HG03064 (cell line): ENCODE data around the gene ADARB2.

Experiments used
- ATAC-seq: cut with Tn5 transposase; IDR thresholded peaks from one replicate; pipeline ENCODE4 v1.9.1; 2021; ENCODE audit warnings: low read depth; ENCODE audit not compliant: unreplicated experiment

Gene ADARB2

DNA sequence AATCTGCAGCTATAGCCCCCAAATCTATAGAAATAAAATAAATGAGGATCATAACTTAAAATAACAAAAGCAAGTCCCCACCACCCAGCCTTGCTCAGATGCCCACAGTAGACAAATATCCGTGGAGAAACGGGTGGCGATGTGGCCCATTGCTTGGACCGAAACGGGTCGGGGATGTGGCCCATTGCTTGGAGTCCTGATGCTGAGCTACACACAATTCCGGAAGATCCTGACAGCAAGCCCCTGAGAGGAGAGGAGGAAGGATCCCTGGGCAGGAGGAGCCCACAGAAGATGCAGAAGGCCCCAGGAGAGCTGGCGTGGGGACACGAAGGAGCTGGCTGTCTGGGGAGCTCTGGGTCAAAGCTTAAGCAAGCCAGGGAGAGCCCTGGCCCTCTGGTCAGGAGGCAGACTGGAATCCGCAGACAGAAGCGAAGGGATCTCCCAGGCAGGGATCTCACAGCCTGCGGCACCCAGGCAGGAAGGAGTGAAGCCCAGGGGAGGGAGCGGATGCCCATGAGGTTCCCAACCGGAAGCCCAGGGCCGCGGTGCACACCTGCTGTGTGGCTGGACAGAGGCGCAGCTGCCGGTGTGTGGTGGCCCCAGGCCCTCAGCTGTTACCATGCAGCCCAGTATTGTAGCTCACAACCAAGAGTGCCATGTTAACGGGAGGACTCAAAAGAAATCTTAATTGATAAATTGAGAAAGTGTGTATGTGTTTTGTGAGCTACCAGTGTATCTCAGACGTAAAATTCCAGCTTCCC lies 138.8 kb downstream of the ADARB2 start:
- ATAC-seq: no peak

DNA sequence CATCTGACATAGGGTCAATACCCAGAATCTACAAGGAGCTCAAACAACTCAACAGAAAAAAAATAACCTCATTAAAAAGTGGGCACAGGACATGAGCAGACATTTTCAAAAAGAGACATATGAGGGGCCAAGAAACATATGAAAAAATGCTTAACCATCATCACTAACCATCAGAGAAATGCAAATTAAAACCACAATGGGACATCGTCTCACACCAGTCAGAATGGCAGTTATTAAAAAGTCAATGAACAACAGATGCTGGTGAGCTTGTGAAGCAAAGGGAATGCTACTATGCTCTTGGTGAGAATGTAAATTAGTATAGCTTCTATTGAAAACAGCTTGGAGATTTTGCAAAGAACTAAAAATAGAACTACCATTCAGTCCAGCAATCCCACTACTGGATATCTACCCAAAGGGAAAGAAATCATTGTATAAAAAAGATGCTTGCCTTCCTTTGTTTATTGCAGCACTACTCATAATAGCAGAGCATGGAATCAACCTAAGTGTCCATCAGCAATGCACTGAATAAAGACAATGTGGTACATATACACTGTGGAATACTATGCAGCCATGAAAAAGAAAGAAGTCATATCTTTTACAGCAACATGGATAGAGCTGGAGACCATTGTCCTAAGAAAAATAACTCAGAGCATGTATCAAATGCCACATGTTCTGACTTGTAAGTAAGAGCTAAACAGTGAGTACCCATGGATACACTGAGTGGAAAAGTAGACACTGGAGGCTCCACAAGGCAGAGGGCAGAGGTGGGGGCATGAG lies 139.8 kb downstream of the ADARB2 start:
- no peak for ATAC-seq

DNA sequence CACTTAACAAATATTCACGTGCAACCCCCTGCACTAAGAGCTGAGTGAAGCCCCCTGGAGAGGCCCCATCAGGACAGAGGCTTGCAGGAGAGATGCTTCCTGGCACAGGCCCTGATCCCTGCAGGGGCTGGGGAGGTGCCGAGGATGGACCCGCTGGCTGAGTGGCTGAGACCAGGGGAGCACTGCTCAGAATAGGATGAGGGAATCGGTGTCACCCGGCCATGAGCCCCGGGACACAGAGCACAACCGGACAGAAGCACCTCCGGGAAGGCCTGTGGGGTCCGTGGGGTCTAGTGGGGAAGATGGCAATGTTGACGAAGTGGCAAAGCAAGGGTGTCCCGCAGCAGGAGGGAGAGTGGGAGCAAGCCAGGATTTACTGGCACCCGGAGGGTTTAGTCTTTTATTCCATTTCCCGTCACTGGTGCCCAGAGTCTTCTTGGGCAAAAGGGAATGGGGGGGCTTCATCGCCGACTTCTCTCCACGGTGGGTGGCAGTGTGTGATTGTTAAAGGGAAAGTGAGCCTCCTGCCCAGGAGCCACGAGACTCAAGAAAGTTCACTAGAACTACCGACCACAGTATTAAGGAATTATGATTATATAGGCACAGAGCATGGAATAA lies 140.7 kb downstream of the ADARB2 start:
- ATAC-seq: no peak

DNA sequence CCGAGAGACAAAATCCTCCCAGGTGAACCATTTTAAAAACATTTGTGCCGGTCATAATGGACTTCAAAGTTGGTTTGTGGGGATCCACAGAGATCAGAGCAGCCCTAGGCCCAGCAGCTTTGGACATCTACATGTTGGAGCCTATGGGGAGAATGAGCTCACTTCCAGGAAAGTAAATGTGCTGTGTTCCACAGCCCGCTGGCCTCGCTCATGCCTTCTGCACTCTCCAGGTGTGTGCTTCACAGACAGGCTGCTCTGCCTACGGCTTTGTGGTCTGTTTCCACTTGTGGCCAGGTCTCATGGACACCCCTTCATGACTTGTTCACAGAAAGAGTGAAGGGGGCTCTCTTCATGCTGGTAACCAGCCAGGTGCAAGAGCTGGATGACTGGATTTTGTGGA lies 141.6 kb downstream of the ADARB2 start:
- no peak for ATAC-seq

DNA sequence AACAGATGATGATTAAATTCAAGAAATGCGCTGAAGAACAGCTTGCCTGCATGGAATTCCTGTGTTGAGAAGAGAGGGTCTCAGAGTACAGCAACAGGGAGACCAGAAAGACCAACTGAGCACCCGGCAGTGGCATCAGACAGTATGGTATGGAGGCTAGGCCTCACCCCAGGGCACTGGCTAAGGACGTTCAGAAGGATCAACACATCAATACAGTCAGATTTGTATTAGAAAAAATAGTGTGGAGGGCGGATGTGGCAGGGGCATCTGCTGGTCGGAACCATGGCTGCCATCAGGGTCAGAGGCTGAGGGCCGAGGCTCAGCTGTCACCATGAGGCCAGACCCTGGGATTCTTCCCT lies 142.1 kb downstream of the ADARB2 start:
- no peak for ATAC-seq

DNA sequence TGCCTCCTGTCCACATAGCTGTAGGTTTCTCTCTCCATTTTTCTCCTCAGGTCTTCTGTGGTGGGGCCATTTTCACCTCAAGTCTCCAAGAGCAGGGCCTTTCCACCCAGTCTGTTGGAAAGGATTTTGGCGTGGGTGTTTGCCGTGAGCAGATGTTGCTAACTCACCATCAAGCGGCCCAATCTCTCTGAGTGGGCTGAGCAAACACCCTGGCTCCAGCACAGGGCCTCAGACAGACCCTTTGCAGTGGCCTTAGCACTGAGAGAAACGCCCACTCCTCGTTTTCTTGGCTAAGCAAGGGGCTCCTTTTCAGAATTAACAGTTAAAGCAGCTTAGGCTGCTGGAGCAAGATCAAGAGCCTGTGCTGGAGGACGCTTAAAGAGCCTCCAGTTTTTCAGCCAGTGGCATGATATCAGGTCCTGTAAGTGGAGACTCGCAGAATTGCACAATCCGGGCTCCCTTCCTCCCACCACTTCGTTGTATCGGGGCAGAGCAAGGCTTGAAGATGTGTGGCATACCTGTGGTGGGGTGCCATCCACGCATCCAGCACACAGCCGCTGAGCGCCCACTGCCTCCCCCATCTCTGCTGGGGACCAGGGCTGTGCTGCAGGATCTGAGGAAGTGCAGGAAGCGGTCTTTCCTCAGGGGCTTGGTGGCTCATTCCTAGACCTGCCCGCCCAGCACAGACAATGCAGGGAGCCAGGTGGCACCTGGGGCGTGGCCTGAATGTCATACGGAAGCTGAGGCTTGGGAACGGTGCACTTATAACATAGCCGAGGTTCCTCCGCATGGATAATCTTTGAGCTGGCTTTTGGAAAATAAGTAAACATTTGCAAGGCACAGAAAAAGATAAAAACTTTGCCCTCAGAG lies 142.7 kb downstream of the ADARB2 start:
- ATAC-seq: no peak

DNA sequence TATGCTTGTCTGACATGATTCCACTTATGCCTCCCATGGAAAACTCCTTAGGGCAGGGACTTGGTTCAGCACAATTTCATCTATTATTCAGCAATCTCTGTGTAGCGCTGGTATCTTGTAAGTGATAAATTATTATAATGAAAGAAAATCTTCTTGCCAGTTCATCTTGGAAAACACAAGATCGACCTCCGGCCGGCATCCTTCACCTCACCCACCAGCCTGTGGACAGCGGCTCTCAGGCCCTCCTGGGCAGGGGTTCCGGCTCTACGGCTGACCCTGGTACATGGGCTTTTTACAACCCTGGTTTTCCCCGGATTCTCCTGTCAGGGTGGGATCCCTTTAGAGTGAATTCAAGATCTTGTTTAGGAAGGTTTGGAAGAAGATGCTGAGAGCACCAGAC lies 145.6 kb downstream of the ADARB2 start:
- ATAC-seq: no peak

DNA sequence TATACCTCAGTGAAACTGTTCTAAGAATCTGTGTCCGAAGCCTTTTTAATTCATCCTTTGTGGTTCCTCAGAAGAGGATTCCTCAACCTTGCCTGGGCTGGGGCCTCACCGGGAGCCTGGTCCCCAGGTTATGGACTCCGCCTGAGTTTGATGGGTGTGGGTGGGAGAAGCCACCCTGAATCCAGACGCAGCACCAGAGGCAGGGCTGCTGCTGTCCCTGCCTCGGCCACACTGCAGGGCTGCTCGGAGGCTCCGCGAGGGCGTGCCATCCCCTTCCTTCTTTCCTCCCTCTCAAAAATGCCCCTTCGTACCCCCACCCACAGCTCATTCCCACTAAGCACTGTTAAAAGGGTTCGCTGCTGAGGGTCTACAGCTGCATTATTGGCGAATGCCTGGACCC lies 146.3 kb downstream of the ADARB2 start:
- ATAC-seq: no peak

DNA sequence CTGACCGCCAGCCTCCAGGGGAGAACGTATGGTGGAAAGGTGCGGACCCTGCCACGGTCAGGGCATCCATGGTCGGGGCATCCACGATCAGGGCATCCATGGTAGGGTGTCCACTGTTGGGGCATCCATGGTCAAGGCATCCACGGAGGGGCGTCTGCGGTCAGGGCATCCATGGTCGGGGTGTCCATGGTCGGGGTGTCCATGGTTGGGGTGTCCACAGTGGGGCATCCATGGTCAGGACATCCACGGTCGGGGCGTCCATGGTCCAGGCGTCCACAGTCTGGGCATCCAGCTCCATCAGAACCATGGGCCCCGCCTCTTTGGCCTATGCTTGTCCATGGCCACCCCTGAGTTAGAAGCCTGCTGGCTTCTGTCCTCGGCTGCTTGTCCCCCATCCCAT lies 148.1 kb downstream of the ADARB2 start:
- no peak for ATAC-seq

DNA sequence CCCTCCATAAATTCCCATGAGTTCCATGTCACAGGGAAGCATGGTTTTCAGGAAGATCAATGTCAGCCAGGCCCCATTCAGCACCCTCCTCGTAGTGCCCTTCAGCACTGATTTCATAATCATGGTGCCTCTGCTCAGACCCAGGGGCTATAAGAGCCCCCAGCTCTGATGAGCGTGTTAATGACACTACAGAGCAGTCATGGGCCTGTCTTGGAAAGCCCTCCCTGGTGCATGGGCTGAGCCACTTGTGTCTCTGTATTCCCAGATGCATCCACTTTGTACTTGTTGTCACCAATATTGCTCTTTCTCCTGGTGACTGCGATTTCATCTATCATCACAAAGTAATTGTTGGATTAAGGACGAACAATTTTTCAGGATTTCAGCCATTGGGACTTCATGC lies 154.6 kb downstream of the ADARB2 start:
- no peak for ATAC-seq

DNA sequence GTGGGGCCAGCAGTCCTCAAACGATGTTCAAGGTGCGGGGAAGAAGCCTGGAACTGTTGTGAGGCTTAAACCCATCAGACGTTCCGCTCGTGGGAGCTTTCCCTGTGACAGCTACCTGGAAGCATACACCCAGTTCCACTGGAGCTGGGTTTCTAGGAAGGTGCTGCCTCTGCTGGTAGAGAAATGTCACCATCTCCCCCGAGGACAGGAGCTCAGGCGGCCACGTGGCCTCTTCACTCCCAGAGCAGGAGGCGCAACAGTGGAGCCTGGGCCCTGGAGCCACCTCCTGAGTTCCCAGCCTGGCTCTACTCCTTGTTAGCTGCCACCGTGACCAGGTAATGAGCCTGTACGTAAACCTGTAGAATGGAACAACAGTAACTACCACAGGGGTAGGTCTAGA lies 156.1 kb downstream of the ADARB2 start:
- ATAC-seq: no peak

DNA sequence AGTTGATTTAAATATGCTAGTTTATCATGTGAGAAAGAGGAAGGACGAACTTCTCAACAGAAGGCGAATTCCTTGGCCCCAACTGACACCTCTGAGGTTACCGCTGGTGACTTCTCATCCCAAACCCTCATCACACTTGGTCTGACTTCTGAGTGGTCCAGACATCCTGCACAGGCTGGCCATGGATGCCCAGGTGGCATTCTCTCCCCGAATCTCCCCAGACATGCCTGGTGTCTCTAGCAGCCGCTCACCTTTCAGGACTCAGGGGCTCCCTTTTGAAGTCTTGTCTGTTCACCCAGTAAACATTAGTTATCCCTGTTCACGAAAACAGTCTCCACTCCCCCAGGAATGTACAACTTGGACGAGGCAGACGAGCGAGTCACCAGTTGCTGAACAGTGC lies 157.7 kb downstream of the ADARB2 start:
- no peak for ATAC-seq

DNA sequence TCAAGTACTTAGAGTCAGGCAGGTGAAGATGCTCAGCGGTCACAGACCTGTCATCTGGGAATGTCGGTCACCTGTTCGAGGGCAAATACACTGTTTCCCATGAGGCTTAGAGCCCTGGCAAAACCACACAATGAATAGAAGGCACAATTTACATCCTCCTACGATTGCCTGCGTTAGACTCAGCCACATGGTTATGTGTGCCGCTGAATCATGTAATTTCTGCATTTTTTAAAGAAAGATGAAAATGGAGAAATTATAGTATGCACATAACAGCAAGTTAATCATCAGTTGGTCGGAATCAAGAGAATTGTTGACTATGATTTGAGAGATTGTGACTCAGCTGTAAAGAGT lies 158.2 kb downstream of the ADARB2 start:
- no peak for ATAC-seq

DNA sequence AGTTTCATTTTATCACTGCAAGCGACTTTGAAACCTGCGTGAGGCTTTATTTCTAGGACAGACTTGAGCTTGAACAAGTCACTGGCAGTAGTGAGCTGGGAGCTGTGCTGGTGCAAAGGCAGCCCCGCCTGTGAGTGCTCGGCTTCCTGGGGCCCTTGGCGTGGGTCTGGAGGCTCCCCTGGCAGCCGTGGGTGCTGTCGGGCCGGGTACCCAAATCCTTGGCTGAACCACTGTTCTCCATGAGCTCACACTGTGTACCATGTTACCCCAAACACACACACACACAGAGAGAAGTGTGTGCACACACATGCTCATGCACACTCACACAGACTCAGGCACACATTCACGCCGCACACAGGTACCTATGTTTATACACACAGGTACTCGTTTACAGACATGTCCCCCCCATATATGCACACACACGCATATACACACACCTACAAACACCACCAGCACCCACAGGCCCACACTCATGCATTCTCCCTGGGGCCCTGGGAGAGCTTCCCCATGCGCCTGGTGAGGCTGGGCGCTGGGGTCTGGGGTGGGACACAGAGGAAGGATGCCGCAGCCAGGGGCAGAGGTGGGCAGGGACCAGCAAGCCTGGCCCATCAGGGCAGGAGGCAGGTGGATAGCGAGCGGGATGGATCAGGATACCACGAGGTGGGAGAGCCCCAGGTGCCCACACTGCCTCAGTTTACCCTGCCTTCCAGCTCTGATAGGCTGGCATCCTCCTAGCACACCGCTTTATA lies 158.8 kb downstream of the ADARB2 start:
- no peak for ATAC-seq

DNA sequence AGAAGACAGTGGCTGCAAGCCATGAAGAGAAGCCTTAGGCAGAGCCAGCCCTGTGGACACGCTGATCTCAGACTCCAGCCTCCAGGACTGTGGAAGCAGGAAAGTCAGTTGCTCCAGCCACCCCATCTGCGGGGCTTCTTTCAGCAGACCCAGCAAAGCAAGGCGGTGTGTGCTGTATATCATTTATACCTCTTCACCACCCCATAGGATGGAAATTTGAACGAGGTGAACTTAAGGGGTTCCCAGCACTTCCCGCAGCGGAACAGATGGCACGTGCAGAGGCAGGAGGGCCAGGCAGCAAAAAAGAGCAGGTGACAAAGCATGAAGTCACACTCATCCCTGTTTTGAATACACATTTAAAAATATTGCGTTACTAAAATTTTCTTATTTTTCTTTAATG lies 159.4 kb downstream of the ADARB2 start:
- no peak for ATAC-seq

DNA sequence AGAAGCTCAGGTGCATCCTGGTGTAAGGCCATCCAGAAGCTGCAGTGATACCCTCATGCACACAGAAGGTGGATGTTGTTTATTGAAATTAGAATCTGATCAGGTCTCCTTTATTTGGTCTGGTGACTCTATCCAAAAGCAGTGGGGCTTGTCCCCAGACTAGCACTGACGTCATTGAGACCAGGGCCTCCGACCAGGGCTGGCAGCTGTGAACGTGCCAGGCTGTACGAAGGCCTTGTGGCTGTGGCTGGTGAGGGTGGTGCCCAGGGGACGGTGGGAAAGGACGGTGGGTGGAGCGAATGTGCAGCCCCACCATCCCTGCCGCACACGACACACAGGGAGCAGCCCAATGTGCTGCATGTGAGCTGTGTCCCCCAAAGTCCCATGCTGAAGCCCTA lies 160.0 kb downstream of the ADARB2 start:
- ATAC-seq: no peak

DNA sequence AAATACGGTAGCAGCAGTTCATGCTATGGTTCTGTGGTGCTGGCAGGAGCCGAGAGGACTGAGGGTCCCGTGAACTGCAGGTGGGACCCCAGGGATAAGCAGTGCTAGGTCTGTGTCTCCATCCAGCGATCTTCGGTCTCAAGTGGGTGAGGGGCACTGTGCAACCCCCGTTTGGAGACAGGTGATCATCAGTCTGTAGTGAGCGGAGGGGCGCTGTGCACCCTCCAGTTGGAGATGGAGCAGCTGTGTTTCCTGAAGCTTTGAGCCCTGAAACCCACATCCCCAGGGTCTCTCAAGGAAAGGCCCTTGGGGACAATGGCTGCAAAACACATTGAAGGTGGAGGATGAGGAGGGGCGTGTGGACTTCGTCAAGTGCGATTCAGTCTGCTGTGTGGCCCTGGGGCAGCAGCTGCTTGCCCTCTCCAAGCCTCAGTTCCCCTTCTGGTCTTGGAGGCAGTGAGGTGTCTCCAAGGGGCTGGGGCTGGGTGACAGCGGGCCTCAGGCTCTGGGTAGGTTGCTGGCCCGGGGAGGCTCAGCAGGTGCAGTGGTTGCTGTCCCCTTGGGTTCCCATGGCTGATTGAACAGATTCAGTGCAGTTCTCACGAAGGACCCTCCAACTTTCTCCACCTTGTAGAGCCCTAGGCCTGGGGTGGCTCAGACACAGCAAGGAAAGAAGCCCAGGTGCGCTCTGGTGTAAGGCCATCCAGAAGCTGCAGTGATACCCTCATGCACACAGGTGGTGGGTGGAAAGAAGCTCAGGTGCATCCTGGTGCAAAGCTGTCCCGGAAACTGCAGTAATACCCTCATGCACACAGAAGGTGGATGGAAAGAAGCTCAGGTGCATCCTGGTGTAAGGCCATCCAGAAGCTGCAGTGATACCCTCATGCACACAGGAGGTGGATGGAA lies 160.6 kb downstream of the ADARB2 start:
- ATAC-seq: no peak

DNA sequence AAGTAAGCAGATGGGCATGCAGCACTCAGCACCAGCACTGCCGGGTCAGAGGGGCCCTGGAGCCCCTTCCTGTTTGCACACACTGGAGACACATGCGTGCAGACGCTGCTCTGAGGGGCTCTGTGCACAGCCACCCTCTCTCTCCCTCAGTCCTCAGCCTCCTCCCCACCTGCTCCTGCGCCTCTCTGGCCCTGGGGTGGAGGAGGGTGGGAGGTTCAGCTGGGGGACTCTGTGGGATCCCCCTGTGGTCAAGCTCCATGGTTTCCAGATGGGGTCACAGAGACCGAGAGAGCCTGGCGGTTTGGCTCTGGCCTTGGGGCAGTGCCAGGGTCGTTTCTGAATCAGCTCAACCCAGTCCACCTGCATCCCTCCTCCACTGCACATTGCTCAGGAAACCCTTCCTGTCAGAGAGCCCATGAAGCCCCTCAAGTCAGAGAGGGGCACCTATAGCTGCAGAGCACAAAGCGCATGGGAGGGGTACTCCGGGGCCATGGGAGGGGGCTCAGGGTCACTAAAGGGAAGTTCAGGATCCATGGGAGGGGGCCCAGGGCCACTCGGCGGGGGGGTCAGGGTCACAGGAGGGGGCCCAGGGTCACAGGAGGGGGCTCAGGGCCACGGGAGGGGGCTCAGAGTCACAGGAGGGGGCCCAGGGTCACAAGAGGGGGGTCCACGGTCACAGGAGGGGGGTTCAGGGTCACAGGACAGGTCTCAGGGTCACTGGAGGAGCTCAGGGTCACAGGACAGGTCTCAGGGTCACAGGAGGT lies 161.7 kb downstream of the ADARB2 start:
- ATAC-seq: no peak

DNA sequence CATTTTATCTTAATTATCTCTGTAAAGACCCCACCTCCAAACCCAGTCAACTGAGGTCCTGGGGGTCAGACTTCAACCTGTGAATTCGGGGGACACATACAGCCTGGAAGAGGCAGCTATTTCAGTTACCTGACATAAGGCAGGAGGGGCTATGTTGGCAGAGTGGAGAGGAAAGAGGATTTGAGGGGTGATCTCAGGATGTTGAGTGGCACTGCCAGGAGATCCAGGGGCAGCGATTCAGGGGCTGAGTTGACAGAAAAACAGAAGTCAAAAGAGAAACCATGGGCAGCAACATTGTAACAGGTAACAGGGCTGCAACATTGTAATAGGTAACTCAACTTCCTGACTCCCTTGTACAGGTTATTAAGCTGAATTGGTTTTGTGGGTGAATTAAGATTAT lies 162.6 kb downstream of the ADARB2 start:
- ATAC-seq: no peak
